GM12872 (cell line): ENCODE results near the gene WDR93.

Experiments used
- TF ChIP-seq, protein P1 (sequence below): IDR thresholded peaks from 3 replicates; pipeline ENCODE4 v1.5.1; 2011; ENCODE audit warnings: low read depth, mild to moderate bottlenecking, low read length, moderate library complexity; ENCODE audit not compliant: insufficient read depth

The WDR93 gene

GRCh38 chr15:89743594-89743993, 53.0 kb downstream of the WDR93 start:
- TF ChIP-seq, protein P1, sequence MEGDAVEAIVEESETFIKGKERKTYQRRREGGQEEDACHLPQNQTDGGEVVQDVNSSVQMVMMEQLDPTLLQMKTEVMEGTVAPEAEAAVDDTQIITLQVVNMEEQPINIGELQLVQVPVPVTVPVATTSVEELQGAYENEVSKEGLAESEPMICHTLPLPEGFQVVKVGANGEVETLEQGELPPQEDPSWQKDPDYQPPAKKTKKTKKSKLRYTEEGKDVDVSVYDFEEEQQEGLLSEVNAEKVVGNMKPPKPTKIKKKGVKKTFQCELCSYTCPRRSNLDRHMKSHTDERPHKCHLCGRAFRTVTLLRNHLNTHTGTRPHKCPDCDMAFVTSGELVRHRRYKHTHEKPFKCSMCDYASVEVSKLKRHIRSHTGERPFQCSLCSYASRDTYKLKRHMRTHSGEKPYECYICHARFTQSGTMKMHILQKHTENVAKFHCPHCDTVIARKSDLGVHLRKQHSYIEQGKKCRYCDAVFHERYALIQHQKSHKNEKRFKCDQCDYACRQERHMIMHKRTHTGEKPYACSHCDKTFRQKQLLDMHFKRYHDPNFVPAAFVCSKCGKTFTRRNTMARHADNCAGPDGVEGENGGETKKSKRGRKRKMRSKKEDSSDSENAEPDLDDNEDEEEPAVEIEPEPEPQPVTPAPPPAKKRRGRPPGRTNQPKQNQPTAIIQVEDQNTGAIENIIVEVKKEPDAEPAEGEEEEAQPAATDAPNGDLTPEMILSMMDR = no peak

DNA sequence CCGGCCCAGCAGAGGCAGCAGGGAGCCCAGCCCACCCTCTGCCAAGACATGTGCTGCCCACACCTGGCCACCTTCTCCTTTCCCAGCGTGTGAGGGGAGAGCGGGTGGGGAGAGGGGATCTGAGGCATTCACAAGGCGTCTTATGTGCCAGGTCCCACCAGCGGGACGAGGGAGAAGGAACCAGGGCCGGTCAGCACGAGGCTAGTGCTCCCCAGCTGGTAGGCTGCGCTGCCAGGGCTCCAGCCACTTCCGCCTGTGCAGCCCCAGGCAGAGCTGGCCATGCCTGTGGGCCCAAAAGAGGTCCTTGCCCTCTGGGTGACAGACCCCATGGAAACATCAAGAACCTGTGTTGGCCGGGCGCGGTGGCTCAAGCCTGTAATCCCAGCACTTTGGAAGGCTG, 54.5 kb downstream of the WDR93 start:
- TF ChIP-seq, protein P1 = no peak

DNA sequence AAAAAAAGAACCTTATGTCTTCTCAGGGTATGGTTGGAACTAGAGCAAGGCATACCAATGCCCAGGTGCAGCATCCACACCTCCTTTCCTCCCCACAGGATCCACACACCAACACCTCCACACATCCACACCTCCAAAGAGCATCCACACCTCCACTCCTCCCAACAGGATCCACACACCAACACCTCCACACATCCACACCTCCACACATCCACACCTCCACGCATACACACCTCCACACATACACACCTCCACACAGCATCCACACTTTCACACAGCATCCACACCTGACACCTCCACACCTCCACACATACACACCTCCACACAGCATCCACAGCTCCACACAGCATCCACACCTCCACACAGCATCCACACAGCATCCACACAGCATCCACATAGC, 55.2 kb downstream of the WDR93 start:
- TF ChIP-seq, protein P1 = no peak

GRCh38 chr15:89746386-89746780, 55.8 kb downstream of the WDR93 start:
- TF ChIP-seq, protein P1 = no peak

- TF ChIP-seq, protein P1 = no peak
These were observed 57.4 kb downstream of the WDR93 start for GRCh38 chr15:89747708-89748682.

GRCh38 chr15:89749054-89749453, 58.4 kb downstream of the WDR93 start:
- TF ChIP-seq, protein P1 = no peak

GRCh38 chr15:89749526-89749925, 58.9 kb downstream of the WDR93 start:
- TF ChIP-seq, protein P1 = no peak
